K562 (cell line): ENCODE data around the gene ANKLE2. TPM values are rescaled to one million over a fixed set of nuclear protein-coding genes. Genes with fewer than 3 reads are reported as not detected.

Experiments
- ATAC-seq: fragments of 200-7000 bp; cut with Tn5 transposase; 3 replicates; pipeline ENCODE4 v1.9.1; 2020; ENCODE audit warnings: moderate library complexity
- BruUV-seq: library from RNA; stranded (reverse); fragments of 400-500 nt; replicated peaks from 2 replicates; lab custom pipeline; 2021; lab: Mats Ljungman, UMichigan
- CTCF ChIA-PET: fragments of 300-600 bp; formaldehyde crosslinking; extraction: SDS; loops from one replicate; lab custom pipeline; 2021; ENCODE audit warnings: low intra/inter-chr PET ratio; lab: Yijun Ruan, JAX
- POLR2A ChIA-PET: fragments of 300-600, 350-650 bp; sonication (Branson Sonifier 250); formaldehyde crosslinking; extraction: SDS; loops from one replicate; lab custom pipeline; 2021; ENCODE audit warnings: antibody characterized with exemption, inconsistent platforms; lab: Yijun Ruan, JAX
- DNase-seq, 4 experiments: peaks; one replicate each; pipeline versions ENCODE4 v3.0.0 to v3.0.0-alpha.2; 2011 to 2018; ENCODE audit warnings: low spot score in 3 of 4, mixed read lengths in 3 of 4; ENCODE audit errors: extremely low read depth in 1 of 4
- FAIRE-seq: peaks from 2 replicates; lab custom pipeline; 2011; peaks lifted over from hg19 to GRCh38; lab: Jason Lieb, UNC
- H2AFZ ChIP-seq: 2 replicates; pipeline ENCODE4 v1.6.0; 2011; ENCODE audit warnings: low read depth, low read length, control low read depth, inconsistent platforms
- H3K27ac ChIP-seq: fragments of 200-600 bp; 3 replicates; pipeline ENCODE4 v1.8.0; 2011; ENCODE audit warnings: low read depth, mild to moderate bottlenecking, control low read depth, inconsistent platforms, low read length, moderate library complexity, mixed read lengths; ENCODE audit errors: extremely low read depth
- H3K27me3 ChIP-seq, 2 experiments: fragments of 300-600 bp in 1 of 2; 2 replicates in 1 of 2; 3 replicates in 1 of 2; pipeline versions ENCODE4 v1.6.0 to v1.8.0; 2011; ENCODE audit warnings: inconsistent platforms in 2 of 2, low read length in 2 of 2, mild to moderate bottlenecking in 1 of 2, mixed read lengths in 1 of 2, moderate library complexity in 1 of 2; ENCODE audit not compliant: control insufficient read depth in 2 of 2, insufficient read depth in 2 of 2
- H3K36me3 ChIP-seq: fragments of 300-600 bp; 3 replicates; pipeline ENCODE4 v1.8.0; 2011; ENCODE audit warnings: mild to moderate bottlenecking, low read length, inconsistent platforms; ENCODE audit not compliant: control insufficient read depth, insufficient read depth
- H3K4me1 ChIP-seq, 2 experiments: fragments of 200-600 bp in 1 of 2; replicated peaks in 1 of 2; 2 replicates in 1 of 2; 3 replicates in 1 of 2; pipeline versions ENCODE4 v1.5.1 to v1.8.0; 2011; ENCODE audit warnings: inconsistent platforms in 2 of 2, low read length in 2 of 2, mild to moderate bottlenecking in 1 of 2, mixed read lengths in 1 of 2, moderate library complexity in 1 of 2; ENCODE audit not compliant: control insufficient read depth in 2 of 2, insufficient read depth in 2 of 2
- H3K4me2 ChIP-seq: 2 replicates; pipeline ENCODE4 v1.6.1; 2011; ENCODE audit warnings: low read length, control low read depth, inconsistent platforms, mixed read lengths; ENCODE audit not compliant: insufficient read depth
- H3K4me3 ChIP-seq: fragments of 200-600 bp; sonication (generic), shearing (Covaris generic); 2 replicates; pipeline ENCODE4 v1.5.1; 2016; ENCODE audit warnings: control low read depth, inconsistent platforms
- H3K79me2 ChIP-seq: fragments of 200-600 bp; 3 replicates; pipeline ENCODE4 v1.8.0; 2011; ENCODE audit warnings: low read length, inconsistent platforms; ENCODE audit not compliant: control insufficient read depth, insufficient read depth
- H3K9ac ChIP-seq, 2 experiments: 2 replicates each; pipeline versions ENCODE4 v1.6.0 to v1.6.1; 2011; ENCODE audit warnings: low read depth in 2 of 2, low read length in 2 of 2, control low read depth in 1 of 2, inconsistent platforms in 1 of 2, mild to moderate bottlenecking in 1 of 2, mixed read lengths in 1 of 2; ENCODE audit not compliant: insufficient read depth in 1 of 2
- H3K9me1 ChIP-seq: one replicate; pipeline ENCODE4 v1.6.0; 2011; ENCODE audit warnings: inconsistent platforms, mild to moderate bottlenecking, low read length, moderate library complexity; ENCODE audit not compliant: control insufficient read depth, insufficient read depth
- H3K9me3 ChIP-seq: replicated peaks from 2 replicates; pipeline ENCODE4 v1.5.1; 2011; ENCODE audit warnings: low read depth, low read length, inconsistent platforms; ENCODE audit not compliant: control insufficient read depth, insufficient read depth
- H4K20me1 ChIP-seq: replicated peaks from 2 replicates; pipeline ENCODE4 v1.6.1; 2011; ENCODE audit warnings: low read length, inconsistent platforms, mixed read lengths; ENCODE audit not compliant: control insufficient read depth, insufficient read depth
- ESRRB ChIP-seq: fragments of 250-450 bp; sonication (Bioruptor Pico); IDR thresholded peaks from 2 replicates; pipeline ENCODE4 v1.5.0; 2020; ENCODE audit warnings: mild to moderate bottlenecking, moderate library complexity, borderline replicate concordance
- HNRNPUL1 ChIP-seq: fragments of 200-400 bp; formaldehyde crosslinking; IDR thresholded peaks from 2 replicates; pipeline ENCODE4 v1.6.1; 2017; ENCODE audit warnings: low read length
- POLR2AphosphoS5 ChIP-seq: IDR thresholded peaks from 2 replicates; pipeline ENCODE4 v1.6.1; 2011; ENCODE audit warnings: mild to moderate bottlenecking, low read depth, low read length, moderate library complexity; ENCODE audit not compliant: control insufficient read depth, insufficient read depth
- POLR2B ChIP-seq: fragments of 450-650 bp; IDR thresholded peaks from 2 replicates; pipeline ENCODE4 v1.6.1; 2018; ENCODE audit warnings: low read depth; ENCODE audit not compliant: partially characterized antibody
- POLR2G ChIP-seq: fragments of 200-400 bp; formaldehyde crosslinking; IDR thresholded peaks from 2 replicates; pipeline ENCODE4 v1.6.1; 2017; ENCODE audit warnings: low read depth, mild to moderate bottlenecking, antibody characterized with exemption, low read length, moderate library complexity
- WGBS: fragments of 100-300 bp; shearing (Covaris generic); methylation state at CpG from one replicate; pipeline ENCODE4 v1.1.6; 2016; ENCODE audit warnings: low coverage, mixed read lengths; ENCODE audit not compliant: insufficient coverage; ENCODE audit errors: missing lambda C conversion rate; 5-methylcytosine and 5-hydroxymethylcytosine counted together
- in situ Hi-C: fragments of 300-500 bp; cut with MboI; formaldehyde crosslinking; loops from 4 replicates; pipeline ENCODE4 v1.15.0; 2018; ENCODE audit warnings: inconsistent platforms, mixed read lengths
- intact Hi-C: fragments of 100-400 bp; cut with micrococcal nuclease; formaldehyde crosslinking; loops from 2 replicates; pipeline ENCODE4 v1.14.2; 2022
- polyA plus RNA-seq, 8 experiments: library from polyadenylated mRNA; depleted of rRNA in 4 of 8; stranded (reverse) in 5 of 8; unstranded in 3 of 8; fragments of >200 nt; fragmentation: Nextera tagmentation in 2 of 8; fragmentation: Illumina TruSeq in 1 of 8; extraction: Ambion mirVana in 2 of 8; extraction: Trizol in 1 of 8; gene quantifications; 2 replicates each; pipeline versions ENCODE4 v1.2.1 to v1.2.3, GENCODE V29; 2011 to 2014; ENCODE audit warnings: inconsistent platforms in 1 of 8, missing spikeins in 1 of 8
- total RNA-seq, 7 experiments: library from RNA; depleted of rRNA in 6 of 7; stranded (reverse); fragments of >200 nt in 6 of 7; fragmentation: Illumina TruSeq in 2 of 7; extraction: Trizol in 2 of 7; gene quantifications; 2 replicates each; pipeline versions ENCODE4 v1.2.1 to v1.2.3, GENCODE V29; 2011 to 2021; ENCODE audit warnings: low replicate concordance in 1 of 7
- TF ChIP-seq, protein P1 (sequence below), 2 experiments: fragments of 150-350 bp in 1 of 2; IDR thresholded peaks; 2 replicates each; pipeline ENCODE4 v1.6.1; 2012 to 2016; ENCODE audit warnings: low read depth in 2 of 2, low read length in 2 of 2, mild to moderate bottlenecking in 1 of 2, moderate library complexity in 1 of 2

Gene ANKLE2
- total and polyA plus RNA-seq, 9 of the 15 experiments (the other 6 are each of a cell fraction or from before 2014, with no cell fraction given), result 3.2 to 57.7 (median 45.6) TPM

DNA sequence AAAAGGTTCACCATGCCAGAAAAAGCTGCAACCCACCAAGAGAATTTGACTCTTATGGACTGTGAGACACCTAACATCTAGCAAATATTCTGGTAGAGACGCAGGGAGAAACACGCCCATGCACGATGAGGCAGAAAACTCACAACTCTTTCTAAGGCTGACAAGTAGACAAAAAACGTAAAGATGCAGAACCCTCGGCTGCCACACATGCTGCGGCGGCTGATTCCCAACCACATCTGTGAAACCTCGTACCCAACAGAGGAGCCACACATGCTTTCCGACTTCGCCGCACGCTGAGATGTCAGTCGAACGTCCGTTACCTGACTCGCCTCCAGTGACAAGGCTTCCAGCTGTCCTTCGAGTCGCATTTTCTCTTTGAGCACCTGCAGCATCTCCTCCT lies 45.2 kb upstream of the ANKLE2 start:
- no peak for ATAC-seq
- POLR2A ChIA-PET, result no interaction called here

More for the DNA sequence above, 45.2 kb upstream of the ANKLE2 start:
- Histone ChIP-seq H3K4me3 (no peak overlapping the region), H3K9me3 (no peaks in the 10 kb centered on the region), H2AFZ (no peak overlapping the region), H3K79me2 (peaks cover 28% of the 10 kb centered on the region), H3K27me3 (no peaks in the 10 kb centered on the region), H3K9me1 (peaks cover 8% of the 10 kb centered on the region), H3K36me3 (peaks cover 69% of the 10 kb centered on the region), H3K9ac (no peak overlapping the region), H3K27ac (no peak overlapping the region), H3K4me1 (peaks cover 0 to 13% of the 10 kb centered on the region in 2 experiments; a peak in 3 of 5 replicates), H3K4me2 (no peak overlapping the region), H4K20me1 (peaks cover 24% of the 10 kb centered on the region)
- no TSS peak for BruUV-seq
- CTCF ChIA-PET, result no interaction called here
- in situ Hi-C loops, result no loop called here
- DNase-seq (no peak), FAIRE-seq (no peak)
- TF ChIP-seq POLR2B (no peak), HNRNPUL1 (no peak), POLR2G (peak; percentile 40; the same call in 1 of the 2 replicates), ESRRB (CRISPR knock-in tag) (no peak), POLR2AphosphoS5 (no peak)
- TF ChIP-seq, protein P1, sequence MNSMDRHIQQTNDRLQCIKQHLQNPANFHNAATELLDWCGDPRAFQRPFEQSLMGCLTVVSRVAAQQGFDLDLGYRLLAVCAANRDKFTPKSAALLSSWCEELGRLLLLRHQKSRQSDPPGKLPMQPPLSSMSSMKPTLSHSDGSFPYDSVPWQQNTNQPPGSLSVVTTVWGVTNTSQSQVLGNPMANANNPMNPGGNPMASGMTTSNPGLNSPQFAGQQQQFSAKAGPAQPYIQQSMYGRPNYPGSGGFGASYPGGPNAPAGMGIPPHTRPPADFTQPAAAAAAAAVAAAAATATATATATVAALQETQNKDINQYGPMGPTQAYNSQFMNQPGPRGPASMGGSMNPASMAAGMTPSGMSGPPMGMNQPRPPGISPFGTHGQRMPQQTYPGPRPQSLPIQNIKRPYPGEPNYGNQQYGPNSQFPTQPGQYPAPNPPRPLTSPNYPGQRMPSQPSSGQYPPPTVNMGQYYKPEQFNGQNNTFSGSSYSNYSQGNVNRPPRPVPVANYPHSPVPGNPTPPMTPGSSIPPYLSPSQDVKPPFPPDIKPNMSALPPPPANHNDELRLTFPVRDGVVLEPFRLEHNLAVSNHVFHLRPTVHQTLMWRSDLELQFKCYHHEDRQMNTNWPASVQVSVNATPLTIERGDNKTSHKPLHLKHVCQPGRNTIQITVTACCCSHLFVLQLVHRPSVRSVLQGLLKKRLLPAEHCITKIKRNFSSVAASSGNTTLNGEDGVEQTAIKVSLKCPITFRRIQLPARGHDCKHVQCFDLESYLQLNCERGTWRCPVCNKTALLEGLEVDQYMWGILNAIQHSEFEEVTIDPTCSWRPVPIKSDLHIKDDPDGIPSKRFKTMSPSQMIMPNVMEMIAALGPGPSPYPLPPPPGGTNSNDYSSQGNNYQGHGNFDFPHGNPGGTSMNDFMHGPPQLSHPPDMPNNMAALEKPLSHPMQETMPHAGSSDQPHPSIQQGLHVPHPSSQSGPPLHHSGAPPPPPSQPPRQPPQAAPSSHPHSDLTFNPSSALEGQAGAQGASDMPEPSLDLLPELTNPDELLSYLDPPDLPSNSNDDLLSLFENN (IDR thresholded peaks at IDR 0.05; ENCODE audit: low read depth in 2 of 2, low read length in 2 of 2), result no peak
- 95% methylated on average over 18 of the region's 18 CpGs for WGBS
- intact Hi-C loops, result no loop called here
